ENCODE measurements around the gene PSKH1.
"Not testable (repeated sequence)": the region's sequence is repeated elsewhere in the genome, so short reads cannot be mapped to it uniquely, and the experiment has no call there.

The PSKH1 gene

DNA sequence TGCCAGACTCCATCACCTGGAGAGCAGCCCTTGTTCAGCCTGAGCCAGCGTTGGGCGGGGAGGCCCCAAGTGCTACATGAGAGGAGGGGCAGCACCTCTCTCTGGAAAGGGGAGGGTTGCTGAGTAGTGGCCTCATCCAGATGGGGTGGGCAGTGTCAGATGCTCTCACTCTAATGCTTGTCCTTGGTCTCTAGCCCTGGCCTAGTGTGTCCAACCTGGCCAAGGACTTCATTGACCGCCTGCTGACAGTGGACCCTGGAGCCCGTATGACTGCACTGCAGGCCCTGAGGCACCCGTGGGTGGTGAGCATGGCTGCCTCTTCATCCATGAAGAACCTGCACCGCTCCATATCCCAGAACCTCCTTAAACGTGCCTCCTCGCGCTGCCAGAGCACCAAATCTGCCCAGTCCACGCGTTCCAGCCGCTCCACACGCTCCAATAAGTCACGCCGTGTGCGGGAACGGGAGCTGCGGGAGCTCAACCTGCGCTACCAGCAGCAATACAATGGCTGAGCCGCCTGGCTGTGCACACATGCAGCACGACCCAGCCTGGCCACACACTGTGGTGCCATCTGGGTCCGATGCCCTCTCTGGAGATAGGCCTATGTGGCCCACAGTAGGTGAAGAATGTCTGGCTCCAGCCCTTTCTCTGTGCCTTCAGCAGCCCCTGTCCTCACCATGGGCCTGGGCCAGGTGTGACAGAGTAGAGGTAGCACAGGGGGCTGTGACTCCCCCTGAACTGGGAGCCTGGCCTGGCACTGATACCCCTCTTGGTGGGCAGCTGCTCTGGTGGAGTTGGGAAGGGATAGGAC lies 34.3 kb downstream of the PSKH1 start:
- no peak for FAIRE-seq

DNA sequence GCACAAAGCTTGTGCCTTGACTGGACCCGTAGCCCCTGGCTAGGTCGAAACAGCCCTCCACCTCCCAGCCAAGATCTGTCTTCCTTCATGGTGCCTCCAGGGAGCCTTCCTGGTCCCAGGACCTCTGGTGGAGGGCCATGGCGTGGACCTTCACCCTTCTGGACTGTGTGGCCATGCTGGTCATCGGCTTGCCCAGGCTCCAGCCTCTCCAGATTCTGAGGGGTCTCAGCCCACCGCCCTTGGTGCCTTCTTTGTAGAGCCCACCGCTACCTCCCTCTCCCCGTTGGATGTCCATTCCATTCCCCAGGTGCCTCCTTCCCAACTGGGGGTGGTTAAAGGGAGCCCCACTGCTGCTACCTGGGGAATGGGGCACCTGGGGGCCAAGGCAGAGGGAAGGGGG lies 35.1 kb downstream of the PSKH1 start:
- FAIRE-seq, result no peak

DNA sequence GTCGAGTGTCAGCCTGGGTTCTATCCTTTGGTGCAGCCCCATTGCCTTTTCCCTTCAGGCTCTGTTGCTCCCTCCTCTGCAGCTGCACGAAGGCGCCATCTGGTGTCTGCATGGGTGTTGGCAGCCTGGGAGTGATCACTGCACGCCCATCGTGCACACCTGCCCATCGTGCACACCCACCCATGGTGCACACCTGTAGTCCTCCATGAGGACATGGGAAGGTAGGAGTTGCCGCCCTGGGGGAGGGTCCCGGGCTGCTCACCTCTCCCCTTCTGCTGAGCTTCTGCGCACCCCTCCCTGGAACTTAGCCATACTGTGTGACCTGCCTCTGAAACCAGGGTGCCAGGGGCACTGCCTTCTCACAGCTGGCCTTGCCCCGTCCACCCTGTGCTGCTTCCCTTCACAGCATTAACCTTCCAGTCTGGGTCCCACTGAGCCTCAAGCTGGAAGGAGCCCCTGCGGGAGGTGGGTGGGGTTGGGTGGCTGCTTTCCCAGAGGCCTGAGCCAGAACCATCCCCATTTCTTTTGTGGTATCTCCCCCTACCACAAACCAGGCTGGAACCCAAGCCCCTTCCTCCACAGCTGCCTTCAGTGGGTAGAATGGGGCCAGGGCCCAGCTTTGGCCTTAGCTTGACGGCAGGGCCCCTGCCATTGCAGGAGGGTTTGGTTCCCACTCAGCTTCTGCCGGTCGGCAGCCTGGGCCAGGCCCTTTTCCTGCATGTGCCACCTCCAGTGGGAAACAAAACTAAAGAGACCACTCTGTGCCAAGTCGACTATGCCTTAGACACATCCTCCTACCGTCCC lies 35.7 kb downstream of the PSKH1 start:
- FAIRE-seq, result no peak

DNA sequence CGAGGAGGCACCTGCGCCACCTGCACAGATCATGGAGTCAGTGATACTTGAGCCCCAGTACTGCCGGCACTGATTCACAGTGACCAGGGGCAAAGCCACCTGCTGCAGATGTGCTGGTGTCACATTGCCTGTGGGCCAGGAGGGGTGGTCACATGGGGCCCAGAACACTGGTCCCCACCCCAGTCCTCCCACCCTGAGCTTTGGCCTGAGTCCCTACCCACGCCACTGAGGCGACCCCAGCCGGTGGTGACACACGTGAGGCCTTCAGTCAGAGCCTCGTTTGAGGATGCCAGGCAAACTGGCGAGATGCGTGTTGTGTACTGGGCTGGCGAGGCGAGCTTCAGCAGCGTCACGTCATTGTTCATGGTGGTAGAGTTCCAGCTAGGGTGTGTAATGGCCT lies 37.1 kb downstream of the PSKH1 start:
- no peak for FAIRE-seq

DNA sequence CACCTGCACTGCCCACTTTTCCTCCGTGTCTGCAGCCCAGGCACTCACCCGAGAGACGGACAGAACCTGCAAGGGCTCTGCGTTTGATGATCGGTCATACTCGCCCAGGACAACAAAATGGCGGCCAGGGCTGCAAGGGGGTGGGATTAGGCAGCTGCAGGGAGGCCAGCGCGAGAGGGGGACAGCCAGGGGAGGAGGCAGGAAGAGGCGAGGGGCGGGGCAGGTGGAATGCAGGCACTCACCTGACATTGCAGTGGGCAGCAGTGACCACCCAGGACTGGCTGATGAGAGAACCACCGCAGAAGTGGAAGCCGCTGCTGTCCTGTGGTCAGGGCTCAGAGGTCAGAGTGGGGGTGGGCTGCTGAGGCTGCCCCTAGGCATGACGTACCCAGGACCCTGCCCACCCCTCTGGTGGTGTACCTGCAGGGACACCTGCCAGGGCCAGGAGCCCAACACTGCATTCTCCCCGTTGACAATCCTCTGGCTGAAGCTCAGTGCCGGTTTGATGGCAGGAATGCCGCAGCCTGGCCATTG lies 37.7 kb downstream of the PSKH1 start:
- FAIRE-seq, result no peak

DNA sequence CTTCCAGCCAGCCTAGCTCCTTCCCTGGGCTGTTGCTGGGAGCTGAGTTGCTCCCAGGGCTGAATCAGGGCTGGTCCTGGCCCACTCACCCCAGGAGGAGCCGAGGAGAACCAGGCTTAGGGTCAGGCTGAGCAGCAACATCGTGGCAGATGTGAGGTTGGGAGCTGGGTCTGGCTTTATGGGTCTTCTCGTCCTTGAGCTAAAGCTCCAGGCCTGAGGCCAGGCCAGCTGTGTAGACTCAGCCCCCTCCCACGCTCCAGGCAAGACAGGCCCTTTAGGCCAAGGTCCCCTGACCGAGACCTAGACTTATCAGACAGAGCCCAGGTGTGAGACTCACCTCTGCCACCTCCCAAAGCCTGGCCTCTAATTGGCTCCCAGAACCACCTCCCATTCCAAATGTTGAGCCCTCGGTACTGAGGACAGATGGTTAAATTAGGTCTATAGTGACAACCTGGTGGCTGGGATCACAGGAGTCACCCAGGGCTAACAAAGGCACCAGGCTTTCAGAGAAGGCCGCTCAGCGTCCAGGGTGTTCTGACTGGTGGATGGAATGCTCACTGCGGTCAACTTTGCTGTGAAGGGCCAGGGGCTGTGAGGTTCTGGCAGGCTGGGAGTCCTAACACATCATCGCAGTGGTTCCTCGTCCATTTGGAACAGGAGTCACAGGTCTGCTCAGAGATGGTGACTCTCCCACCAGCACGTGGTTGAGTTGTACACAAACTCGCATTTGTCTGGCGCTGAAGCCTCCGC lies 38.8 kb downstream of the PSKH1 start, which contains the start of gene CTRL:
Gene CTRL, minus strand, starts transcription at position 151 of the 750 bp plus-strand sequence. Its CDS starts 10 bp downstream, at position 141.
- FAIRE-seq, result no peak

DNA sequence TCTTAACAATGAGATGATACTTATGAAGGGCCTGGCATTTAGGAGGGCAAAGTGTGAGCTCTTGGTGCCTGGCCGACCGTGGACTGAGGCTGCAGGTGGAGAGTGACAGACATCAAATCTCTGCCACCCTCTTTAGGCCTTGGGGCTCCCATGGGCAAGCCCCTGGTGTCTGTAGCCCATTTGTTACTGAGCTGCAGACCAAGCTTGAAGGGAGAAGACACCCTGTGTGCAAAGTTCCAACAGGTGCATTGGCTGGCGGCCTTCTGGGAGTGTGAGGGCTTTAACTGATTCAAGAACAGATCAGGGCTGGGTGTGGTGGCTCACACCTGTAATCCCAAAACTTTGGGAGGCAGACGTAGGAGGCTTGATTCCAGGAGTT lies 39.4 kb downstream of the PSKH1 start:
- FAIRE-seq, result no peak

DNA sequence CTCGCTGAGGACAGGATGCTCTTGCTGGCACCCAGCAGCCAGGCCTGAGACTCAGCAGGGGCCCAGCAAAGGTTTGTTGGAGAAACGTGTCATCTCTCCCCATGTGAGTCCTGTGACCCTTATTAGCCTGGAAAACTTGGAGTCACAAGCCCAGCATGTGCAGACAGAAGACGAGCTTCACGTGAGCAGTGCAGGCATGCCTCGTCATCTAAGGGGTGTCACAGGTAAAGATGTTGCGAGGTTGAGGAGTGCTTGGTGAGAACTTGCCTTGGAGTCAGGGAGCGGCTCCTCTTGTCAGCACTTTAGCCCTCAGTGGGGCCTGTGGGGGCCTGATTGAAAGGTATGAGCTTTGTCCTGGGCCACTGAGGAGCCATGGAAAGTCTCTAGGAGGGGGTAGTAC lies 40.8 kb downstream of the PSKH1 start:
- no peak for FAIRE-seq

DNA sequence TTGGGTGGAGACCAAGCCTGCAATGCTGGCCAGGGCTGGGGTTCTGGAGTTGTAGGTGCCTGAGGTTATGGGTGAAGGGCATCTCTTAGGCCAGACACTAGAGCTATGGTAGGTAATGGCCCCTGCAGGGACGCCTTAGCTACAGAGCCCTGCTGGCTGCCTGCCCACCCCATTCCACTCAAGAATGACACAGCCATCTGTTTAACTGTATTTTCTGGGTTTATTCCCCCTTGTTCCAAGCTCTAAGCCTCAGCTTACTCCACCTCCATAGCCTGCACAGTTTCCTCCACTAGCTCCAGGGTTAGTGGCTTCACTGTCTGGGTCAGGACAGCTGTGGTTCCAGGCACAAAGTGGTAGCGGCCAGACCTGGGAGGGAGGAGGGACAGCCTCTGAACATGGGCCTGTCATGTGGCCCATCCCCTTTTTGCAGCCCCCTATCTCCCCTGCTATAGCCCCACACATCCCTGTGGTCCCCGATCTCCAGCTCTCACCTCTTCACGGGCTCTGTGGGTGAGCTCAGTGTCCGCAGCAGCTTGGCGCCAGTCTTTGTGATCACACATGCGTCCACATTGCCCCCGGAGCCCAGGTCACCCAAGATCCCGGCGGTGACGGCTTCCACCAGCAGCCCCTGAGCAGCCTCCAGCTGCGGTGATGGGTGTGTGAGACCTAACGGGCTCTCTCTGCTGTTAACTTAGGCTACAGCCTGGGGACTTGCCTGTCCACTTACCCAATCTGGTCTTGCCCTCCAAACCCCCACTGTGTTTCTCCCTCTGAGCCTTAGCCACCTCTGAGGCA lies 41.4 kb downstream of the PSKH1 start:
- no peak for FAIRE-seq

DNA sequence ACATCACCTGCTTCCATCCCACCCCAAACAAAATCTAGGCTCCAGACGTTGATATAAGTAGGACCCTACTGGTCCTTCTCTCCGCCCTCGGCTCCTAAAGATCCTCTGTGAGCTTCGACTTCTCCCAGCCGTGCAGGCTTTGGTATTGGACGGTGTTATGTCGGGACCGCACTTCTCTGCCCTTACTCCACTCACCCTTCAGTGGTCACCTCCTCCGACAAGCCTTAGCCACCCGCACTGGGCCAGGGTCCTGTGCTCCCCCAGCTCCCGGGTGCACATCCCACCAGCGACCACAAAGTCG lies 42.0 kb downstream of the PSKH1 start:
- FAIRE-seq, result no peak

DNA sequence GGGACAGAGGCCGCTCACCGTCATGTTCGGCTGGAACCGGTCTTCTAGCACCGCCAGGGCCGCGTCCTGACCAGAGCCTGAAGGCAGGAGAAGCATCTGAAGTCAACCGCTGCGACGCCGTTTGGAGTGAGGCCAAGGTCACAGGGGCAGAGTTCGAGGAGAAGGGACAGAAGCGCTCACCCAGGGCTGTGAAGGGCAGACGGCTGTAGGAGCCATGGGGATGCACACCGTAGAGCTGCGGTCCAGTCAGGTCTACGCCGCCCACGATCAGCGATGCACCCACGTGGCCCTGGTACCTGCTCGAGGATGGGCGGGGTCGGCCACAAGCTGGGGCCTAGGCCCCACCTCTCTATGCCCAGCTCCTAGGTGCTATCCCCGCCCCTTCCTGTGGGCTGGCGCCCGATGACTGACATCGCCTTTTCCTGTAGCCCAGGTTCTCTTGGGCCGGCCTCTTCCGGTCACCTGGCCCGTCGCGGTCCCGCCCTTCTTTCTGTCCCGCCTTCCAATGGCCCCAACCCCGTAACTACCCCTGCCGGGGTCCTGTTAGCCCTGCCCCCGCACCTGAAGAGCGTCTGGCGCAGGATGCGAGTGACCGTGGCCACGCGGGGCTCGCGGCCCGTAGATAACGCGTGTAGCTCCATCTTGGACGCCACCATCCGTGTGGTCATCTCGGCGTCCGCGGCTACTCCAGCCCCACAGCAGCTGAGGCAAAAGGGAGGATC lies 42.5 kb downstream of the PSKH1 start:
- FAIRE-seq, result peak; percentile 98

DNA sequence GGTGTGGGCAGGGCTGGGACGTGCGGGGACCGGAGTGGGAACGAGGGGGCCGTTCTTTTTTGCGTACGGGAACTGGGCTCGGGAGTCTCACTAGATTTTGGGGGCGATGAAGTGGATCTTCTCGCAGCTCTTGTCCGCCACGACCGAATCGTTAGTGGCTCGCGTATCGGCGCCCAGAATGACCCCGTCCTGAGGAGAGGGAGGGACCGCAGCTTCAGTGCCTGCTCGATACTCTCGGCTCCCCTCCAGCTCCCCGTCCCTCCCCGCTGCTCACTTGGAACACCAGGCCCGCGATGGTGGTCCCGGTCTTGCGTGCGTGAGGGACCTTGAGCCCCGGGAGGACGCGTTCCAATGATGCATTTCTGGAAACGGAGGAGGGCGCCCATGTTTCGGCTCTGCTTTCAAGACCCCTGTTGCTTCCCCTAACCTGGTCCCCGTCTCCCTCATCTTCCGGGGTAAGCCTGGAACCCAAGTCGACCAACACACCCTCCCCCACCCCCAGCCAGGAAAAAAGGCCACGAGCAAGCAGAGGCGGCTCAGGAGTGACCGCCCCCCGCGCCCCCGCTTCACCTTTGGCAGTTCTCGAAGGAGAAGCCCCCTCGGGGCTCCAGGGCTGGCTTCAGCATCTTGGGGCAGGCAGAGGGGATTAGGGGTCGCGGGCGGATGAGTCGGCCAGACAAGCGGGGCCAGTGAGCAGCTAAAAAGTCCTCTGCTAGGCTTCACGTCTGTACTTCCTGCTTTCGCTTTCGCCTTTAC lies 43.2 kb downstream of the PSKH1 start, which contains the start of gene PSMB10:
Gene PSMB10, minus strand, starts transcription at position 727 of the 756 bp plus-strand sequence. Its CDS starts 101 bp downstream, at position 626.
- FAIRE-seq, result no peak

DNA sequence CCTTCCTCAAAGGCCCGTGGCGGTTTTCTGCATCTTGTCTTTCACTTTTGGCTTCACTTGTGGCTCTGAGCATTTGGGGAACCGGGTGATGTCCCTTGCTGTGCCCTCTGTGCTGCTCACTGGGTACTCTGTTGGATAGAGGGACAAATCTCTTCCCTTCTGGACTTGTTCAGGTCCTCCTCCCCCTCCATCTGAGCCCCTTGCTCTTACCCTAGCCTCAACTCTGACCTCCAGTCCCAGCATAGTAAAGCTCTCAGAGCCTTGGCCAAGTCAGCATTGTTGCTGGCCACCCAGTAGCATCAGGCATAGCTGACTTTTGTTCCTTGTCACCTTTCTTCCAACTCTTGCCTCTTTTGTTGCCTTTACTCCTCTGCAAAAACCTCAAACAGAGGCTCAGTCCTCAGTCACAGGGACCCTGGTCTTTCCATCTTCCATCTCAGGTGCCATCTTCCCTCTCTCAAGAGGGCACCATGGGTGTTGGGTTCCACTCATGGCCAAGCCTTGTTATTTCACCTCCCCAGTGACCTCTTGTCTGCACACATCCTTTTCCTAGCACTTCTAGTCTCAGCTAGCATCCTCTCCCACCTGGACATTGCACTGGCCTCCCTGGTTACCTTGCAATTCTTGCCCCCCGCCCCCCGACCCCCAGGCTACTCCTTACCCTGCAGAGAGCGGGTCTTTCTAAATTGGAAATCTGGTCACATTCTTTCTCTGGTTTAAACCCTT lies 44.0 kb downstream of the PSKH1 start:
- FAIRE-seq, result no peak

DNA sequence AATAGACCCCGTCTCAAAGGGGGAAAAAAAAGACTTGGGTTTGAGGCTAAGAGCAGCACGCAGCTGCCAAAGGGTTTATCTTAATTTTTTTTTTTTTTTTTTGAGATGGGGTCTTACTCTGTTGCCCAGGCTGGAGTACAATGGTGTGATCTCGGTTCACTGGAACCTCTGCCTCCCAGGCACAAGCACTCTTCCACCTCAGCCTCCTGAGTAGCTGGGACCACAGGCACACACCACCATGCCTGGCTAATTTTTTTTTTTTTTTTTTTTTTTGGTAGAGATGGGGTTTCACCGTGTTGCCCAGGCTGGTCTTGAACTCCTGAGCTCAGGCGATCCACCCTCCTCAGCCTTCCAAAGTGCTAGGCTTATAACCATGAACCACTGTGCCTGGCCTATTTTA lies 44.7 kb downstream of the PSKH1 start:
- not testable (repeated sequence) for FAIRE-seq

DNA sequence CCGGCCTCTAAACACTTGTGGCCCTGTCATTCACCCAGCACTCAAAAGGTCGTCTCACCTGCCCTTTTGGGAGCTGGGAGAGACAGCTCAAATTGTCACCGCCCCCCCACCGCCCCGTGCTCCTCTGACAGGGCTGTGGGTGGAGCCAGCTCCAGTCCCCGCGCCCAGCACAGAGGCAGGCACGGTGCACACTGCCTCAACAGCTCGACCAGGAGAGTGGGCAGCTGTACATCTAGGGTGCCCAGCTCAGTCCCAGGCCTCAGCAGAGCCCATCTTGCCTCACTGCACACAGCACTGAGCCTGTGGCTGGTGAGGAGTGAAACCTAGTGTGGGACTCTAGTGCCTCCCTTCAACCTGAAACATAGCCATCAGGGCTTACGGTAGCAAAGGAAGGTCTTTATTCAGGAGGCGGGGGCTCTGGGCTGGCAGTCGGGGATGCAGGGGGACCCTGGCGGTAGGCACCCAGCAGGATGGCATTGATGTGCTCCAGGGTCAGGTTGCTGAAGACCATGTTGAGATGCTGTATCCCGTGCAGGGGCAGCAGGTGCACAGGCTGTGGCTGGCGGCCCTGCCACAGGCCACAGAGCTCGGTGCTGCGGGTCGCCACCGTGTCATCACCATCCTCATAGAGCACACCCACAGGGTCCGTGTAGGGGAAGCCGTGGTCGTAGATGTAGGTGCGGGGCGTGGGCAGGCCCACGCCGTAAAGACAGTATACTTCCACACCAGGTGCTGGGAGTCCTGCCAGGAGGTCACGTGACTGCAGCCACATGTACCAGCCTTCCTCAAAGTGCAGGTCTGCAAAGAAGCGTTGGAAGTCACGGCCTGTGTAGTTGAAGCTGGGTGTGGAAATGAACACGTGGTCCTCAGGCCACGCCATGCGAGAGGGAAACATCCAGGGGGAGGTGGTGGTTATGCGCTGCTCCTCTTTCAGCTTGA lies 46.7 kb downstream of the PSKH1 start:
- no peak for FAIRE-seq

DNA sequence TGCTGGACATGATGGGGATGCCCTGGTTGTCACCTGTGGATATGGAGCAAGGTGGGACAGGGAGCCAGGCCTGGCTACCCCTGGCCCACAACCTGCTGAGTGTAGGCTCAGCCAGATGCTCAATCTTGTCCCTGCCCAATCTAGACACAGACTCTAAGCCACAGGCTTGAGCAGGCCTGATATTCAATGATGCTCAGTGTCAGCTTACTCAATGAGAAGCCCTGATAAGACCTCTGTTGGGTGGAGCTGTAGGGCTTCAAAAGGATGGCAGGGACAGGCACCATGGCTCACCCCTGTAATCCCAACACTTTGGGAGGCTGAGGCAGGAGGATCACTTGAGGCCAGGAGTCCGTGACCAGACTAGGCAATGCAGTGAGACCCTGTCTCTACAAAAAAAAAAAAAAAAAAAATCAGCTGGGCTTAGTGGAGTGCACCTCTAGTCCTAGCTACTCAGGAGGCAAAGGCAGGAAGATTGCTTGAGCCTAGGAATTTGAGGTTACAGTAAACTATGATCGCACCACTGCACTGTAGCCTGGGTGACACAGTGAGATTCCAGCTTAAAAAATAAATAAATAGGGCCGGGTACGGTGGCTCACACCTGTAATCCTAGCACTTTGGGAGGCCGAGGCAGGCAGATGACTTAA lies 47.5 kb downstream of the PSKH1 start:
- no peak for FAIRE-seq

DNA sequence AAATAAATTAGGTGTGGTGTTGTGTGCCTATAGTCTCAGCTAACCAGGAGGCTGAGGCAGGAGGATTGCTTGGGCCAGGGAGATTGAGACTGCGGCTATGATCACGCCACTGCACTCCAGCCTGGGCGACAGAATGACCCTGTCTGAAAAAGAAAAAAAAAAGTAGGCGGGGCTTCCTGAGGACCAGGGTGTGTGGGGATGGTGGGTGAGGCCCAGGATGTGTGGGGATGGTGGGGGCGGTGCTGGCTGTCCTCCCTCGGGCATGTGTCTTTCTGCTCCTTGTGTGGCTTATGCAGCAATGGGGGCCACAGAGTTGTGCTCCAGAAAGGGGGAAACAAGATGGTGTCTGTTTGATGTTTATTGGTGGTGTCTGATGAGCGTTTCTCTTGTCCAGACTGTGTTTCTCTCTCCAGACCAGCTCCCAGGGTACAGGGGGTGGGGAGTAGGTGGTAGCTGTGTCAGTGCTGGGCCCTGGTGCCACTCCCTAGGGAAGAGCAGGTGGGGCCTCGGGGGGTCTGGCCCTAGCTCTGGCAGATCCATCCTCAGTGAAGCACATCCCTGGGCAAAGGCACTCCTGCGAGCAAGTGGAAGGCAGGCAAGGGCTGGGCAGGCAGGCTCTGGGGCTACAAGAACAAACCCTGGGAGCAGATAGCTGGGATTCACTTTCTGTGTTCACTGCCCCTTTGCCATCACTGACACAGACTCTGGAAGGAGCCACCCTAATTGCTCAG lies 48.6 kb downstream of the PSKH1 start:
- no peak for FAIRE-seq

DNA sequence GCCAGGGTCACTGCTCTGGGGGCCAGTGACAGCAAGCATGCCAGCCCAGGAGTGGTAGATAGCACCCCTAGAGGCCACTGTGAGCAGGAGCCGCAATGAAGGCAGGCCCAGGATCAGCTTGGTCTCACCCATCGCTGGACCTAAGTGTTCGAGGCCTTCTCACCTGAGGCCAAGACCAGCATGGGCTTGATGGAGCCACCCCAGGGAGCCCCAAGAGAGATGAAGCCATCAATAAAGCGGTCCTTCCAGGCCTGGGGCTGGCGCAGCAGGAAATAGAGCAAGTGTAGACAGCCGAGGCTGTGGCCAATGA lies 49.1 kb downstream of the PSKH1 start:
- no peak for FAIRE-seq

Data from G401.6 (cell line).